ENCODE data around the gene QPRT.

DNA sequence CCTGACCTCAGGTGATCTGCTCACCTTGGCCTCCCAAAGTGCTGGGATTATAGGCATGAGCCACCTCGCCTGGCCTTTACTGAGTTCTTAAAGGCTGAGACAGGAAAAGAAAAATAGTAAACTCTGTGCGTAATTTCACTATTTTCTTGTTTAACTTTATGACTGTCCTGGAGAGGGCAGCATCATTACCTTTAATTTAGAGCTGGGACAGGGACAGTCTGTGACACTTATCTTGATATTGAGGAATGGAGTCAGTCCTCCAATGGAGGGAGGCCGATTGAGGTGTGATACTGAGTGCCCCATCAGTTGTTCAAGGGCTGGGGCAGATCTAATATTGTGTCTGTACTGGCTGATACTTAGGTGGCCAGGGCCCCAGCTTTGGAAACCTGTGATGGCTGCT, 37.4 kb upstream of the QPRT start:
- no peak for TF ChIP-seq POLR2AphosphoS5 (IDR thresholded peaks at IDR 0.05; ENCODE audit: low read depth, low read length)
- no peak for TF ChIP-seq TAF1 (IDR thresholded peaks at IDR 0.05; ENCODE audit: borderline replicate concordance, low read depth, low read length)
